Measurements from ENCODE around the gene PDE4D.

PDE4D gene

GRCh38 chr5:59257488-59258400 lies 635.8 kb downstream of the PDE4D start:
- DNase-seq (ENCODE audit: low read depth, low spot score), result no peak

- DNase-seq (ENCODE audit: low read depth, low spot score), result no peak
These were observed 637.2 kb downstream of the PDE4D start for GRCh38 chr5:59256331-59256730.

- no peak for DNase-seq (ENCODE audit: low read depth, low spot score)
These were observed 639.4 kb downstream of the PDE4D start for GRCh38 chr5:59254055-59254687.

DNA sequence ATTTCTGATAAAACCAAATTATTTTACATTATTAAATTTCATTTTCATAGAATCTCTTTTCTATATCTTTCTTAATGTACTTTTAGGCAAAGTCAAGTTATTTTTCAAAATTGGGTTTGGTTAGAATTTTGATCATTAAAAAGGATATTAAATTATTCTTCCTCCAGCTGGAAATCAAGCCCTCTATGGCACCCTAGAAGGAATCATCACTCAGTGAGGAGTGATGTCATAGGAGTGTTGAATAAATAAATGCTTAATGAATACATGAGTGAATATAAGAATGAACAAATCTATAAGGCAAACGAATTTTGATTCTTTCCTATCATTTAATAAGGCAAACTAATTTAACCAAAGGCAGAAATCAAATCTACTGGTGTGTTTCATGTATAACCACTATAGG lies 639.9 kb downstream of the PDE4D start:
- DNase-seq (ENCODE audit: low read depth, low spot score), result no peak

DNA sequence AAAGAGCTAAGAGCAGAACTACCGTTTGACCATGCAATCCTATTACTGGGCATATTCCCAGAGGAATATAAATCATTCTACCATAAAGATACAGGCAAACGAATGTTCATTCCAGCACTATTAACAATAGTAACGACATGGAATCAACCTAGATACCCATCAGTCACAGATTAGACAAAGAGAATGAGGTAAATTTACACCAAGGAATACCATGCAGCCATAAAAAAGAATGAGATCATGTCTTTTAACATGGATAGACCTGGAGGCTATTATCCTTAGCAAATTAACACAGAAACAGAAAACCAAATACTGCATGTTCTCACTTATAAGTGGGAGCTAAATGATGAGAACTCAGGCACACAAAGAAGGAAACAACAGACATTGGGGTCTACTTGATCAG lies 641.9 kb downstream of the PDE4D start:
- DNase-seq (ENCODE audit: low read depth, low spot score), result no peak

DNA sequence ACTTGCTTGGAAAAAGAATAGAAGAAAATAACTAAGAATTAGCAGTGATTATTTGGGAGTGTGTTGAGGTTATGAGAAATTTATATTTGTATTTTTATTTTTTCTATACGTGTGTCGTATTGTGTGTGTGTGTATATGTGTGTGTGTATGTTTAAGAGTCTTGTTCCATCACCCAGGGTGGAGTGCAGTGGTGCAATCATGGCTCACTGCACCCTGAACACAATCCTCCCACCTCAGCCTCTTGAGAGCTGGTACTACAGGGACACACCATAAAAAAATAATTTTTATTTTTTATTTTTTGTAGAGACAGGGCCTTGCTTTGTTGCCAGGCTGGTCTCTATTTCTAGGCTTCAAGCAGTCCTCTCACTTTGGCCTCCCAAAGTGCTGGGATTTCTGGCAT lies 643.8 kb downstream of the PDE4D start:
- no peak for DNase-seq (ENCODE audit: low read depth, low spot score)

DNA sequence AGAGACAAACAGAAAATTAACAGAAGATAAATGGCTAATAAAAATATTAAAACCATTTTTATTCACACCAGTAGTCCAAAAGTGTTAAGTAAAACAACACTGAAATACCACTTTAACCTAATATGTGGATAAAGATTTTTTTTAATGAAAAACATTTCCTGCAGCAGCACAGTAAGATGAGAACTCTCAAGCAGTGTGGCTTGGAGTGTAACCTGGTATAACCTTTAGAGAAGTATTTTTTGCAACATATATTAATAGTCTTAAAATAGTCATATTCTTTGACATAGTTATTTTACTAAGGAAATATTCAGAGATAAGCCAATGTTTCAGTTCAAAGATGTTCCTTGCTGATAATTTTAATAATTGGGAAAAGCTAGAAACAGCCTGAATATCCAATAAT lies 644.4 kb downstream of the PDE4D start:
- DNase-seq (ENCODE audit: low read depth, low spot score), result no peak

DNA sequence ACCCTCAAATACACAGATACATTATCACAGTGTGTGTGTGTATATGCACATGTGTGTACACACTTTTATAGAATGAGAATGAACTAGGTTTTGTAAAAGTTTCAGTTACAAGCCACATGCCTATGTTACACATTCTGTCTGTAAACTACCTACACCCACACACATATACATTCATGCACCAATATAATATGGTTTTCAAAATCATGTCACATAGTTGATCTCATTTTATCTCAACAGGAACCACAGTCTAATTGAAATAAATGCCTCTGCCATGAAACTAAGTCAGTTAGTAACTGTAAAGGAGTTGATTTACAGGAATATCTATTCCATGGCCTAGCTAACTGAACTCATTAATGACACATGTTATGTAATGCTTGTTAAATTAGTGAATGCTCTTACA lies 646.6 kb downstream of the PDE4D start:
- no peak for DNase-seq (ENCODE audit: low read depth, low spot score)

DNA sequence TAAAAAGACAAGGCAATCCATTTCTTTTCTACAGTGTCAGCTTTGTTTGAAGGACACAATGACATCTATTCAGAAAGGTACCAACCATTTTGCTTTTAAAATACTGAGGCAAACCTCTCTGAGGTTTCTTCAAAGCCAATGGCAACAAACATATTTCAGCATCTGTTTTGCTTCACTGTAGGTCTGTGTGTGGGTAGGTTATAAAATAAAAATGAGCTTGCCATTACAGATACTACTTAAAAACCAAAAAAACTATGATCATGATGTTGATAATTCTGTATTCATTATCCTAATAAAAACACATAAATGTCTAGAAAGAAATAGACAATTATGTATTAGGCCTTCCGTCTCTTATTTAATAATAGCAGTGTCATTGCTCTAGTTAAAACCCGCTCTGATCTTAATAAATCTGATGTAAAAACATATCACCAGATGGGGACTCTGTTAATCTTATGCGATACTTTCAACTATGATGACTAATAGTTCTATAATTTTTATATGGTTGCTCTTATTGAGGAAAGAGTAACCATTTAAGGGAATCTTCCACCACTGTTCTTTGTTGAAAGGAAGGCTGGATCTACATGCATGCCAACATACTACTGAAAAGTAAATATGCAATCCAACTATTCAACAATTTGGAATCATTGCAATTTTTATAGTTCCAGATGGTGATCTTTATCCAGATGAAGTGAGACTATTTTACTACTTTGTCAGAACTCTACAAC lies 647.2 kb downstream of the PDE4D start:
- DNase-seq (ENCODE audit: low read depth, low spot score), result no peak

GRCh38 chr5:59245198-59245597 lies 648.3 kb downstream of the PDE4D start:
- no peak for DNase-seq (ENCODE audit: low read depth, low spot score)

GRCh38 chr5:59241552-59241951 lies 652.0 kb downstream of the PDE4D start:
- DNase-seq (ENCODE audit: low read depth, low spot score), result no peak

DNA sequence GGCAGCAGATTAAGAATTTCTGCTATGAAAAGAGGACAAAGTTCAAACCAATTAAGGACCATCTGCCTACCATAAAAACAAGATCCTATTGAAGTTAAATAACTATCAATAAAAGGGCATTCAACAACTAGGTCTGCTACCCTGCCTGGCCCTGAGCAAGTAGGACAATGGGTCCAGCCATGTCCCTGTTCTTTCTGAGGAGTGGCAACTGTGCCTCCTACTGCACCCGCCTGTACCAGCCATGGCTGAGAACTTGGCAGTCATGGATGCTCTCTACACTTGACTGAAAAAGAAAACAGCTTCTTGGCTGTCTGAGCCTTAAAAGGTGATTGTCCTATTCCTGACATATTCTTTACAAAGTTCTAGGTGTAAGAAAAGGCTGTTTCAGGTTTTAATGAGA lies 652.4 kb downstream of the PDE4D start:
- no peak for DNase-seq (ENCODE audit: low read depth, low spot score)

DNA sequence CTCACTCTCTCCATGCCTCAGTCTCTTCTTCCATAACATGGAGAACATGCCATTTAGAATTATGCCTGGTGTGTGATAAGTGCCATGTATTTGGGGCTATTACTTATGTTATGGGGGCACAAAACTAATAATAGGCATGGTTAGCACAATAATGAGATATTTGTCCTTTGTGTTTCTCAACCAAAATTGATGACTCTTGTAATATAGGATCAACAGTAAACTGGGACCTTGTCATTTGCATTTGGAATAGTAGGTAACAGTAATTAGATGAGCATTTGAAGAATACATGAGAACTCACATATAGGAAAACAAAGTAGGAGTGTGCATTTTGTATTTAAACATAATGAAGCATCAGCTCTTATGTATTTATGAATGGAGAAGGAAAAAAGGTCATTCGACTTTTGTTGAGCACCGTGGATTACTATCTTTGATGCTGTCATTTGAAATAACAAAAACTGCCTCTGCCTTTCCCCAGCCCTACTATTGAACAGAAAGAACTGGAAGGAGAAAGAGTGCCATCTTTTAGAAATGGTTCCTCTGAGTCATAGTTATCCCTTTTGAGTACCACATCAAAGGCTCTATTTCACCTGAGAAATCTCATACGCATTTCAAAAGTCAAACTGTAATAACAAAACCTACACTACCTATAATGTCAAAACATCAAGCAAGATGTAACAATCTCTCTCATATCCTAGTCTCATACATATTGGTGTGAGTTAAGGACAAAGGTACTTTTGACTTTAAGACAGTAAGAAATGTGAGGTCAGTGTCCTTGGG lies 655.2 kb downstream of the PDE4D start:
- no peak for DNase-seq (ENCODE audit: low read depth, low spot score)

DNA sequence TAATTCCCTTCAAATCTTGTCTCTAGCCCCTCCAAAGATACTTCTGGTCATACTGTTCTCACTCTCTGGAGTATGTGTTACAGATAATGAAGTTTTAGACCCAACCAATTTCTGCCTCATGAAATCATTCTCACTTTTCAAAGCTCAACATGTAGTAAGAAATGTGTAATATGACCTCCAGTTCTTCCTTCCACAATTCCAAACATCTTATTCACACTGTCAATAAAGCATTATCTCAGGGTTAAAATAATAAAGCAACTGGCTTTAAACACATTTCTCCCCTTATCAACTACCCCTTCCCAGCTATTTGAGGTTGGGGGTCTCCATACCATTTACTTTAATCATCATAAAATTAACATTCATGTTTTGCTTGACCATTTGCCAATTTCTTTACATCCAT lies 656.5 kb downstream of the PDE4D start:
- no peak for DNase-seq (ENCODE audit: low read depth, low spot score)

DNA sequence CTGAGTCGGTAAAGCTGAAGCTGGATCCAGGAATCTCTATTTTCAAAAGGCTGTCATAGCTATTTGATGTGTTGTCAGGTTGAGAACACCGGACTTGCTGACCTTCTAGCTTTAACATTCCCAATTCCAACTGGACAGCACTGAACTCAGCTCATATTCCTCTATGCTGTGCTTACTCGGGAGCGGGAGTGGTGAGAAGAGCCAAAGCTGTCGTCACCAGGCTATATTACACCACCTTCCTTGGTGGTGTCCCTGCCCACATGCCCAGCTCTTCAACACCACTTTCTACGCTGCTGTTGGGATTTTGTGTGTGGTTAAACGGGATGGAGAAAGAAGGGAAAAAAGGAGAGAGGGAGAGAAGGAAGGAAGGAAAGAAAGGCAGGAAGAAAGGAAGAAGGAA lies 657.1 kb downstream of the PDE4D start:
- DNase-seq (ENCODE audit: low read depth, low spot score), result no peak

- no peak for DNase-seq (ENCODE audit: low read depth, low spot score)
These were observed 659.3 kb downstream of the PDE4D start for GRCh38 chr5:59234236-59234635.

GRCh38 chr5:59231221-59231931 lies 662.1 kb downstream of the PDE4D start:
- DNase-seq (ENCODE audit: low read depth, low spot score), result no peak

DNA sequence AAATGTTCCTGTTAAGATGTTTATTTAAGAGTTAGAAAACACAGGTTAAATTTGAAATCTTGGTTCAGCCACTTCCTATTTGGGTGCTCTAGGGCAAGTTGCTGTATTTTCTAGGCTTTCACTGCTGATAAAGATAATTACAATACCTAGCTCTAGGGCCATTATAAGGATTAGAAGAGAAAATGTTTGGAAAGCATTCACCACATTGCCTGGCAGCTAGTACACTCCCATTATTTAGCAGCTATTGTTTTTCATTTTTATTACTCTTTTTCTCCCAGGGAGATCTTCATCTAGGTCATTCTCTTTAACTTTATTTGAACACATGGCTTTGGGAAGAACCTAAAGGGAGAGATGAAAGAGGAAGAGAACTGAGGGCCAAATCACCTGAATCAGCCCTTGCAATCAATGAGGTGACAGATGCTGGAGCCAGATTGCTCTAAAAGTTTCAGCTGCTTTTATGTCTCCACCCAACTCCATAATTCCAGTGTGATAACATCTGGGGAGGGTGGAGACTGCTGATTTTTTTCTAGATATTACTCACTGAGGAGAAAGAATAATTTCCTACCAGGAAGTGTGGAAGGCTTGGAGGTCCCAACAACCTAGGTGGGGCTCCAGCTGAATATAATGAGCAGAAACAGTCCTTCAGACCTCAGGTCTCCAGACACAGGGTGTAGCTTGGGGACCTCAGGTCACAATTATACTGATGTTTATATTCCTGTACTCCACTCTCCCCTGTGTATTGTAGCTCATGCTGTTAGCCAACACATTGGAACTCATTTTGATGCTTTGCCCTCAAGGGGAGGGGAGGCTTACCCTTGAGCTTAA lies 670.6 kb downstream of the PDE4D start:
- no peak for DNase-seq (ENCODE audit: low read depth, low spot score)

GRCh38 chr5:59221769-59222168 lies 671.8 kb downstream of the PDE4D start:
- DNase-seq (ENCODE audit: low read depth, low spot score), result no peak

GRCh38 chr5:59218424-59219045 lies 675.0 kb downstream of the PDE4D start:
- DNase-seq (ENCODE audit: low read depth, low spot score), result no peak
